GM12873 (cell line): ENCODE data around the gene USH1C.

Experiments
- CTCF ChIP-seq: IDR thresholded peaks from 2 replicates; pipeline ENCODE4 v1.5.1; 2012; ENCODE audit warnings: low read depth, mild to moderate bottlenecking, moderate library complexity, low read length, control low read depth; ENCODE audit not compliant: insufficient read depth; ENCODE audit errors: missing control alignments

Gene USH1C

GRCh38 chr11:17508306-17508705, 35.9 kb downstream of the USH1C start:
- TF ChIP-seq CTCF = no peak

GRCh38 chr11:17507773-17508172, 36.4 kb downstream of the USH1C start:
- no peak for TF ChIP-seq CTCF

DNA sequence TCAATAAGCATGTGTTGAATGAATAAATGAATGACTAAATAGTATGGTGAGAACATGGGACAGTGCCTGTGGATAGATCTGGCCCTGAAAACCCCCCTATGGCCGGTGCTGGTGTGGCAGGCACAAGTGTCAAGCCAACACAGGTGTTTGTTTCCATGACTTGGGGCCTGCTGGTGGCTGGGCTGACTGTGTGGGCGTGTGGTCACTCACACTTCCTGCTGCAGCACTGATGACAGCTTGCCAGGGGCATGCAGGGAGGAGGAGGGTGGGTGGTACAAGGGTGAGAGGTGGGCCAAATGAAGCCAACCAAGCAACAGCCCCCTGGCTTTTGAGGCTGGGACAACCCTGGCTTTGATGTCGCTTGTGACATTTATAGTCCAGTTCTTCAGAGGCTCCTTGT, 37.3 kb downstream of the USH1C start:
- TF ChIP-seq CTCF = peak; percentile 25

DNA sequence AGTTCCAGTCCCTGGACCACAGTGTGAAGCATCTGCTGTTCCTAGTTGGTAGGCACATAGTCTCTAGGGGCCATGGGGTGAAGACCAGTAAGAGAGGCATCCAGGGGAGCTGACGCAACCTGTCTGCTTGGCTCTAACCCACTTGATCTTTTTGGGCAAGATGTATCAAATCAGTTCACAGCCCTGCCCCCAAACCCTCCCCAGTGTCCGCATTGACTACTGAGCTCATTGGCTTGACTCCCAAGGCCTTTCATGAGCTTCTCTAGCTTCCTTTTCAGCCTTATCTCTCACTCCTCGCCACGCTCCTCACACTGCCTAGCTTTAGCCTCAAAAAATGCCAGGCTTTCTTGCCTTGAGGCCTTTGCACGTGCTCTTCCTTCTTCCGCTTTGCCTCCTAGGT, 37.9 kb downstream of the USH1C start:
- TF ChIP-seq CTCF = no peak

DNA sequence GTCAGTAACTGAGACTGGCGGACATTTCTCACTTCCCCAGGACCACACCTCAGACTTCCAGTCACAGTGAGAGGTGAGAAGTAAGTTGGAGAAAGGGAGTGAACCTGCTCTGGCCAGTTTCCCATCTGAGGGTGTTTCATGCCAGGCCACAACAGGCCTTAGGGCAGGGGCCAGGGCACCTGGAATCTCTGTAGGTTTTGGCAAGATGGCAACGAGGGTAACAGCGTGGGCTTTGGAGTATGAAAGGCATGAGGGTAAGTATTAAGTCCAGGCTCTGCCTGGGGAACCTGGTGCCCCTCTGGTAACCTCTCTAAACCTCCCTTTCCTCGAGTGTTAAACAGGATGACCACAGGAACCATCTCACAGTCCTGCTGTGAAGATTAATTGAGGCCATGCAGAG, 39.1 kb downstream of the USH1C start:
- TF ChIP-seq CTCF = no peak

GRCh38 chr11:17504330-17505107, 39.7 kb downstream of the USH1C start:
- peak; percentile 84 for TF ChIP-seq CTCF

- no peak for TF ChIP-seq CTCF
Measured at GRCh38 chr11:17502630-17503029, 41.6 kb downstream of the USH1C start.
